HepG2 (cell line): ENCODE measurements around the gene EIF5.

Experiments used
- MIER3 ChIP-seq: IDR thresholded peaks from 2 replicates; pipeline ENCODE4 v1.6.1; 2016; ENCODE audit warnings: missing compliant biosample characterization, borderline replicate concordance
- TCF7L2 ChIP-seq: IDR thresholded peaks from 2 replicates; pipeline ENCODE4 v1.6.1; 2011; ENCODE audit warnings: mild to moderate bottlenecking, low read depth, low read length, moderate library complexity
- ZNF547 ChIP-seq: sonication (generic); formaldehyde crosslinking; IDR thresholded peaks from 2 replicates; pipeline ENCODE4 v1.5.1; 2020; ENCODE audit warnings: mild to moderate bottlenecking, missing genetic modification reagents
- TF ChIP-seq, protein P1 (sequence below): sonication (generic); formaldehyde crosslinking; IDR thresholded peaks from 2 replicates; pipeline ENCODE4 v1.4.0; 2020; ENCODE audit warnings: missing genetic modification reagents, mild to moderate bottlenecking, borderline replicate concordance
- TF ChIP-seq, protein P2 (sequence below): sonication (generic); formaldehyde crosslinking; IDR thresholded peaks from 2 replicates; pipeline ENCODE4 v1.5.0; 2020; ENCODE audit warnings: mild to moderate bottlenecking, missing genetic modification reagents, moderate library complexity

DNA sequence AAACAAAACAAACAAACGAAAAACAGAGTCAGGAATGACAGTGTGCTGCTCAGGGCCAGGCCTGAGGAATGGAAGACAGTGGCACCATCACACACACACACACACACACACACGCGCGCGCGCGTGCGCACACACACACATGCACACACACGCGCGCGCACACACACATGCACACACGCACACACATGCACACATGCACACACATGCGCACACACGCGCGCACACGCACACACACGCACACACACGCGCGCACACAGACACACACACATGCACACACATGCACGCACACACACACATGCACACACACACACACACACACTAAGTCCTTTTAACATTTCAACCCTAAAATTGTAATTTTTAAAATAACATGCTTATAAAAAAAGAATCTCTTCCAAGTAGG is 38.0 kb downstream of the EIF5 start:
- TF ChIP-seq TCF7L2 (no peak), MIER3 (CRISPR knock-in tag) (no peak), ZNF547 (CRISPR knock-in tag) (no peak)
- TF ChIP-seq, protein P1, sequence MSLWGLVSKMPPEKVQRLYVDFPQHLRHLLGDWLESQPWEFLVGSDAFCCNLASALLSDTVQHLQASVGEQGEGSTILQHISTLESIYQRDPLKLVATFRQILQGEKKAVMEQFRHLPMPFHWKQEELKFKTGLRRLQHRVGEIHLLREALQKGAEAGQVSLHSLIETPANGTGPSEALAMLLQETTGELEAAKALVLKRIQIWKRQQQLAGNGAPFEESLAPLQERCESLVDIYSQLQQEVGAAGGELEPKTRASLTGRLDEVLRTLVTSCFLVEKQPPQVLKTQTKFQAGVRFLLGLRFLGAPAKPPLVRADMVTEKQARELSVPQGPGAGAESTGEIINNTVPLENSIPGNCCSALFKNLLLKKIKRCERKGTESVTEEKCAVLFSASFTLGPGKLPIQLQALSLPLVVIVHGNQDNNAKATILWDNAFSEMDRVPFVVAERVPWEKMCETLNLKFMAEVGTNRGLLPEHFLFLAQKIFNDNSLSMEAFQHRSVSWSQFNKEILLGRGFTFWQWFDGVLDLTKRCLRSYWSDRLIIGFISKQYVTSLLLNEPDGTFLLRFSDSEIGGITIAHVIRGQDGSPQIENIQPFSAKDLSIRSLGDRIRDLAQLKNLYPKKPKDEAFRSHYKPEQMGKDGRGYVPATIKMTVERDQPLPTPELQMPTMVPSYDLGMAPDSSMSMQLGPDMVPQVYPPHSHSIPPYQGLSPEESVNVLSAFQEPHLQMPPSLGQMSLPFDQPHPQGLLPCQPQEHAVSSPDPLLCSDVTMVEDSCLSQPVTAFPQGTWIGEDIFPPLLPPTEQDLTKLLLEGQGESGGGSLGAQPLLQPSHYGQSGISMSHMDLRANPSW (CRISPR knock-in tag) = no peak
- TF ChIP-seq, protein P2, sequence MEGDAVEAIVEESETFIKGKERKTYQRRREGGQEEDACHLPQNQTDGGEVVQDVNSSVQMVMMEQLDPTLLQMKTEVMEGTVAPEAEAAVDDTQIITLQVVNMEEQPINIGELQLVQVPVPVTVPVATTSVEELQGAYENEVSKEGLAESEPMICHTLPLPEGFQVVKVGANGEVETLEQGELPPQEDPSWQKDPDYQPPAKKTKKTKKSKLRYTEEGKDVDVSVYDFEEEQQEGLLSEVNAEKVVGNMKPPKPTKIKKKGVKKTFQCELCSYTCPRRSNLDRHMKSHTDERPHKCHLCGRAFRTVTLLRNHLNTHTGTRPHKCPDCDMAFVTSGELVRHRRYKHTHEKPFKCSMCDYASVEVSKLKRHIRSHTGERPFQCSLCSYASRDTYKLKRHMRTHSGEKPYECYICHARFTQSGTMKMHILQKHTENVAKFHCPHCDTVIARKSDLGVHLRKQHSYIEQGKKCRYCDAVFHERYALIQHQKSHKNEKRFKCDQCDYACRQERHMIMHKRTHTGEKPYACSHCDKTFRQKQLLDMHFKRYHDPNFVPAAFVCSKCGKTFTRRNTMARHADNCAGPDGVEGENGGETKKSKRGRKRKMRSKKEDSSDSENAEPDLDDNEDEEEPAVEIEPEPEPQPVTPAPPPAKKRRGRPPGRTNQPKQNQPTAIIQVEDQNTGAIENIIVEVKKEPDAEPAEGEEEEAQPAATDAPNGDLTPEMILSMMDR (CRISPR knock-in tag) = no peak
